Caco-2 (cell line): Measurements from ENCODE around the gene BIRC5. TPM values are rescaled to one million over a fixed set of nuclear protein-coding genes. Genes with fewer than 3 reads are reported as not detected.

Experiments
- BruUV-seq: library from RNA; stranded (reverse); fragments of 400-500 nt; replicated peaks from 2 replicates; lab custom pipeline; 2021; lab: Mats Ljungman, UMichigan
- CTCF ChIA-PET: fragments of 300-600 bp; sonication (Branson Sonifier 250); formaldehyde crosslinking; loops from one replicate; lab custom pipeline; 2022; ENCODE audit warnings: antibody characterized with exemption; lab: Charles Lee
- POLR2A ChIA-PET: fragments of 300-600 bp; sonication (Branson Sonifier 250); formaldehyde crosslinking; loops from one replicate; lab custom pipeline; 2022; ENCODE audit warnings: antibody characterized with exemption; lab: Charles Lee
- DNase-seq, 2 experiments: peaks; one replicate each; pipeline versions ENCODE4 v3.0.0 to v3.0.0-alpha.2; 2020 to 2022
- H3K27me3 ChIP-seq: replicated peaks from 2 replicates; pipeline ENCODE4 v1.6.0; 2011; ENCODE audit warnings: low read length; ENCODE audit not compliant: control insufficient read depth, insufficient read depth
- H3K36me3 ChIP-seq: 2 replicates; pipeline ENCODE4 v1.5.1; 2011; ENCODE audit warnings: low read length; ENCODE audit not compliant: control insufficient read depth, insufficient read depth
- H3K4me1 ChIP-seq: fragments of 250-450 bp; sonication (Bioruptor Pico); 2 replicates; pipeline ENCODE4 v1.5.1; 2020; ENCODE audit warnings: mild to moderate bottlenecking
- H3K4me3 ChIP-seq: 2 replicates; pipeline ENCODE4 v1.5.1; 2011; ENCODE audit warnings: low read depth, mild to moderate bottlenecking, control low read depth, low read length
- H3K9me3 ChIP-seq: fragments of 250-450 bp; sonication (Bioruptor Pico); 2 replicates; pipeline ENCODE4 v1.5.1; 2020; ENCODE audit warnings: mild to moderate bottlenecking, moderate library complexity
- H3K27ac Mint-ChIP-seq: one replicate; pipeline ENCODE4 v1.8.0; 2022; ENCODE audit warnings: mixed read lengths; ENCODE audit not compliant: unreplicated experiment
- H3K27me3 Mint-ChIP-seq: one replicate; pipeline ENCODE4 v1.8.0; 2022; ENCODE audit warnings: mixed read lengths; ENCODE audit not compliant: insufficient read depth, unreplicated experiment
- H3K36me3 Mint-ChIP-seq: one replicate; pipeline ENCODE4 v1.8.0; 2022; ENCODE audit warnings: mild to moderate bottlenecking, mixed read lengths; ENCODE audit not compliant: insufficient read depth, unreplicated experiment
- H3K4me1 Mint-ChIP-seq: one replicate; pipeline ENCODE4 v1.8.0; 2022; ENCODE audit warnings: low read depth, mixed read lengths; ENCODE audit not compliant: unreplicated experiment
- H3K4me3 Mint-ChIP-seq: one replicate; pipeline ENCODE4 v1.8.0; 2022; ENCODE audit warnings: mild to moderate bottlenecking, moderate library complexity, mixed read lengths; ENCODE audit not compliant: unreplicated experiment
- H3K9me3 Mint-ChIP-seq: one replicate; pipeline ENCODE4 v1.8.0; 2022; ENCODE audit warnings: mixed read lengths; ENCODE audit not compliant: unreplicated experiment
- intact Hi-C: fragments of 100-400 bp; cut with micrococcal nuclease; formaldehyde crosslinking; loops from one replicate; pipeline ENCODE4 v1.10.0; 2022; ENCODE audit not compliant: unreplicated experiment
- total RNA-seq: library from RNA; stranded (reverse); gene quantifications from 2 replicates; pipeline ENCODE4 v1.2.3, GENCODE V29; 2022
- TF ChIP-seq, protein P1 (sequence below), 2 experiments: fragments of 200-600 bp in 1 of 2; IDR thresholded peaks; 1 replicate in 1 of 2; 2 replicates in 1 of 2; pipeline versions ENCODE4 v1.5.1 to v1.8.0; 2011 to 2022; ENCODE audit warnings: antibody characterized with exemption in 1 of 2, control low read depth in 1 of 2, inconsistent platforms in 1 of 2, low read depth in 1 of 2, low read length in 1 of 2, mild to moderate bottlenecking in 1 of 2, moderate library complexity in 1 of 2; ENCODE audit not compliant: insufficient read depth in 1 of 2, severe bottlenecking in 1 of 2, unreplicated experiment in 1 of 2

Gene BIRC5
- total RNA-seq, 1 experiment from 2014 or later, result 88.8 TPM

DNA sequence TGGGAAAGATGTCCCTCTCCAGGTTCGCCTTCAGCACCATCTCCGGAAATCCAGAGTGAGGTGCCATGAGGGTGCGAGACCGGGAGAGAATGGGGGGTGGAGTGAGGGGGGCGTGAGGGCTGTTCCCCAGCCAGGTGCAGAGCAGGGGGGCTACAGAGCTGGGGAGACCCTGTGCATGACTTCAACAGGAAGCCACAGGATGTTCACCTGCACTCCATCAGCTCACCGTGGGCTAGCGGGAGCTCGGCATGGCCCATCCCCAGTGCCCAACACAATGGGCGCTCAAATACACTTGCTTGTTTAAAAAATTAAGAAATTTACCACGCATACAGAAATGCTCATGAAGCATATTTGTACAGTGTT, 45.1 kb downstream of the BIRC5 start:
- ChIA-PET CTCF (no interaction called here), POLR2A (no interaction called here)
- Mint-ChIP-seq H3K27me3 (no peaks in the 10 kb centered on the region), H3K9me3 (no peaks in the 10 kb centered on the region), H3K4me1 (peaks cover 28% of the 10 kb centered on the region), H3K4me3 (no peak overlapping the region), H3K27ac (no peak overlapping the region), H3K36me3 (no peaks in the 10 kb centered on the region)
- Histone ChIP-seq H3K4me3 (no peak overlapping the region), H3K9me3 (no peaks in the 10 kb centered on the region), H3K4me1 (peaks cover 28% of the 10 kb centered on the region), H3K36me3 (no peaks in the 10 kb centered on the region), H3K27me3 (no peaks in the 10 kb centered on the region)
- BruUV-seq, result no TSS peak
- TF ChIP-seq, protein P1, sequence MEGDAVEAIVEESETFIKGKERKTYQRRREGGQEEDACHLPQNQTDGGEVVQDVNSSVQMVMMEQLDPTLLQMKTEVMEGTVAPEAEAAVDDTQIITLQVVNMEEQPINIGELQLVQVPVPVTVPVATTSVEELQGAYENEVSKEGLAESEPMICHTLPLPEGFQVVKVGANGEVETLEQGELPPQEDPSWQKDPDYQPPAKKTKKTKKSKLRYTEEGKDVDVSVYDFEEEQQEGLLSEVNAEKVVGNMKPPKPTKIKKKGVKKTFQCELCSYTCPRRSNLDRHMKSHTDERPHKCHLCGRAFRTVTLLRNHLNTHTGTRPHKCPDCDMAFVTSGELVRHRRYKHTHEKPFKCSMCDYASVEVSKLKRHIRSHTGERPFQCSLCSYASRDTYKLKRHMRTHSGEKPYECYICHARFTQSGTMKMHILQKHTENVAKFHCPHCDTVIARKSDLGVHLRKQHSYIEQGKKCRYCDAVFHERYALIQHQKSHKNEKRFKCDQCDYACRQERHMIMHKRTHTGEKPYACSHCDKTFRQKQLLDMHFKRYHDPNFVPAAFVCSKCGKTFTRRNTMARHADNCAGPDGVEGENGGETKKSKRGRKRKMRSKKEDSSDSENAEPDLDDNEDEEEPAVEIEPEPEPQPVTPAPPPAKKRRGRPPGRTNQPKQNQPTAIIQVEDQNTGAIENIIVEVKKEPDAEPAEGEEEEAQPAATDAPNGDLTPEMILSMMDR (IDR thresholded peaks at IDR 0.05; ENCODE audit: insufficient read depth in 1 of 2, low read depth in 1 of 2, low read length in 1 of 2, severe bottlenecking in 1 of 2, unreplicated experiment in 1 of 2), result no peak
- DNase-seq, result no peak
- intact Hi-C loops, result no loop called here

DNA sequence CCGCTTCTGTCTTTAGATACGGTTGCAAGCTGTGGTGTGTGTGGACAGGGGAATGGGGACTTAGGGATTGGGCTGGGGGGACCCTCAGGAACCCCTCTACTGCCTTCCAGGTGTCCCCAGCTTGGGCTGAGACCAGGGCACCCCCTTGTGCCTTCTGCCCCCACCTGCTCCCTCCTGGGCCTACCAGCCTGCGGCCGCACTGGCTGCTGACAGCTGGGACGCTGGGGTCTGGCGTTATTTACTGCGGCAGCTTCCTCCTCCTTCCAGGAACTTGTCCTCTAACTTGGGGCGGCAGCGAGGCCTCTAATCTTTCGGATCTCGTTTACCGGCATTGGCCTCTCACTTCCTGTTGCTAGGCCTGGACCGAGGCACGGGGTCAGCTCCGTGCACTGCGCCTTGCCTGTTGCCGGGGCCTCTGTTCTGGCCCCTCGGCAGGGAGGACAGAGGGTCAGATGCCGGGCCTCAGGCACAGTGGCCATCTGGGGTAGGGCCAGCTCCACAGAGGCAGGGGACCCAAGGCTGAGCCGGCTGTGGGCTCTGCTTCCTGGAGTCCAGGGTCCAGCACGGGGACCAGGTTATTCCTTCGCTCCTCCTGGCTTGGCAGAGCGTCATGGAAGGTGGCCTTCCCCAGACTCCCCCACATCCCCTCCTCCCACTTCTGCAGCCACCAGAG, 49.1 kb downstream of the BIRC5 start:
- Mint-ChIP-seq H3K4me3 (no peak overlapping the region), H3K27ac (no peak overlapping the region), H3K4me1 (peaks cover 9% of the 10 kb centered on the region), H3K27me3 (no peaks in the 10 kb centered on the region), H3K36me3 (no peaks in the 10 kb centered on the region), H3K9me3 (no peaks in the 10 kb centered on the region)
- H3K27me3 ChIP-seq, result no peaks in the 10 kb centered on the region
- ChIA-PET CTCF (interaction anchor here (0.8 kb wide), 1 partner anchor 12 kb away, joined by 5 read pairs; no protein-coding TSS in a partner anchor), POLR2A (no interaction called here)
- TF ChIP-seq, protein P1 (IDR thresholded peaks at IDR 0.05; ENCODE audit: insufficient read depth in 1 of 2, low read depth in 1 of 2, low read length in 1 of 2, severe bottlenecking in 1 of 2, unreplicated experiment in 1 of 2), result no peak
- DNase-seq, result no peak
- H3K4me3 ChIP-seq, result no peak overlapping the region
- peaks cover 5% of the 10 kb centered on the region for H3K4me1 ChIP-seq
- no peaks in the 10 kb centered on the region for H3K36me3 ChIP-seq
- no TSS peak for BruUV-seq
- intact Hi-C loops, result no loop called here
- no peaks in the 10 kb centered on the region for H3K9me3 ChIP-seq

DNA sequence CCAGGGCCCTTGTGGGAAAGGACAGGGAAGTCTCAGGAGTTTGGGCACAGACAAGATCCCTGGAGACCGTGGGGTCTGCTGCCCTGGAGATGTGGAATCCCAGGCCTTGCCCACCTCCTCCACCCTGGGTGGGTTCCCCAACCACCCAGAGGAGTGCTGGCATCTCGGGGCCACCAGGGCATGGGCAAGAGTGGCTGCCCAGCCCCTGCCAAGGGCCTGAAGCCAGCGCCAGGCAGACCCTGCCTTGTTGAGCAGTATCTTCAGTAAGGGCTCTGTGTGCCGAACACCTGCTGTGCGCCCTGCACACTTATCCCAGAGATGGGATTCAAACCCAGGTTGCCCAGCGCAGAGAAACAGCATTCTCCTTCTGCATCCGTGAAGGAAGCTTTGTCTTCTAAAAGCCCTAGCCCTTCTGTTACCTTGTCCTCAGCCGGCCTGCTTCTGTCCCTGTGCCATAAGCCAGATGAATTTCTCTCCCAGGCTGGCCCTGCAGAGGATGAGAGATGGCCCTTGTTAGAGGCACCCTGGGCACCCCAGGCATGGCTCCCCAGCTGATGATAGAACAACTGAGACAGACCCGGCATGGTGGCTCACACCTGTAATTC, 49.8 kb downstream of the BIRC5 start:
- no peaks in the 10 kb centered on the region for H3K36me3 Mint-ChIP-seq
- peaks cover 7% of the 10 kb centered on the region for H3K4me1 Mint-ChIP-seq
- no peak overlapping the region for H3K4me3 ChIP-seq

More for the DNA sequence above, 49.8 kb downstream of the BIRC5 start:
- H3K36me3 ChIP-seq, result no peaks in the 10 kb centered on the region
- ChIA-PET CTCF (no interaction called here), POLR2A (no interaction called here)
- DNase-seq, result no peak
- TF ChIP-seq, protein P1 (IDR thresholded peaks at IDR 0.05; ENCODE audit: insufficient read depth in 1 of 2, low read depth in 1 of 2, low read length in 1 of 2, severe bottlenecking in 1 of 2, unreplicated experiment in 1 of 2), result no peak
- BruUV-seq, result no TSS peak
- Mint-ChIP-seq H3K27ac (no peak overlapping the region), H3K27me3 (no peaks in the 10 kb centered on the region), H3K9me3 (no peaks in the 10 kb centered on the region), H3K4me3 (no peak overlapping the region)
- H3K27me3 ChIP-seq, result no peaks in the 10 kb centered on the region
- peaks cover 5% of the 10 kb centered on the region for H3K4me1 ChIP-seq
- intact Hi-C loops, result no loop called here
- no peaks in the 10 kb centered on the region for H3K9me3 ChIP-seq
